ENCODE measurements around the gene ESRRB.

- TF ChIP-seq MAX (IDR thresholded peaks at IDR 0.05; ENCODE audit: low read depth, low read length): no peak
- TF ChIP-seq, protein P1, sequence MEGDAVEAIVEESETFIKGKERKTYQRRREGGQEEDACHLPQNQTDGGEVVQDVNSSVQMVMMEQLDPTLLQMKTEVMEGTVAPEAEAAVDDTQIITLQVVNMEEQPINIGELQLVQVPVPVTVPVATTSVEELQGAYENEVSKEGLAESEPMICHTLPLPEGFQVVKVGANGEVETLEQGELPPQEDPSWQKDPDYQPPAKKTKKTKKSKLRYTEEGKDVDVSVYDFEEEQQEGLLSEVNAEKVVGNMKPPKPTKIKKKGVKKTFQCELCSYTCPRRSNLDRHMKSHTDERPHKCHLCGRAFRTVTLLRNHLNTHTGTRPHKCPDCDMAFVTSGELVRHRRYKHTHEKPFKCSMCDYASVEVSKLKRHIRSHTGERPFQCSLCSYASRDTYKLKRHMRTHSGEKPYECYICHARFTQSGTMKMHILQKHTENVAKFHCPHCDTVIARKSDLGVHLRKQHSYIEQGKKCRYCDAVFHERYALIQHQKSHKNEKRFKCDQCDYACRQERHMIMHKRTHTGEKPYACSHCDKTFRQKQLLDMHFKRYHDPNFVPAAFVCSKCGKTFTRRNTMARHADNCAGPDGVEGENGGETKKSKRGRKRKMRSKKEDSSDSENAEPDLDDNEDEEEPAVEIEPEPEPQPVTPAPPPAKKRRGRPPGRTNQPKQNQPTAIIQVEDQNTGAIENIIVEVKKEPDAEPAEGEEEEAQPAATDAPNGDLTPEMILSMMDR (IDR thresholded peaks at IDR 0.05; ENCODE audit: low read depth, low read length): no peak
- no peak for TF ChIP-seq POLR2A (IDR thresholded peaks at IDR 0.05; ENCODE audit: extremely low read depth, insufficient read length)
Observed at GRCh38 chr14:76346391-76347160, 29.4 kb upstream of the ESRRB start.
